ENCODE results near the gene IGSF9.

- TF ChIP-seq RBM39 (IDR thresholded peaks at IDR 0.05; ENCODE audit: low read depth, low read length, poor library complexity, severe bottlenecking), result no peak
- TF ChIP-seq E2F2 (CRISPR knock-in tag; IDR thresholded peaks at IDR 0.05; ENCODE audit: borderline replicate concordance), result no peak
- TF ChIP-seq REST (IDR thresholded peaks at IDR 0.05; ENCODE audit: borderline replicate concordance in 1 of 2, low read depth in 1 of 2, low read length in 2 of 2), result no peak
- no peak for TF ChIP-seq CTCF (CRISPR knock-in tag; IDR thresholded peaks at IDR 0.05)
Measured at GRCh38 chr1:159900755-159901360, 44.6 kb downstream of the IGSF9 start.
